MM.1S (cell line): Measurements from ENCODE around the gene CYTH3.
"Not testable (repeated sequence)": the region's sequence is repeated elsewhere in the genome, so short reads cannot be mapped to it uniquely, and the experiment has no call there.

Experiments used
- DNase-seq: peaks from one replicate; pipeline ENCODE4 v3.0.0-alpha.2; 2015
- H2AFZ ChIP-seq: fragments of 300-600 bp; sonication (generic); 2 replicates; pipeline ENCODE4 v1.6.0; 2016; ENCODE audit warnings: antibody characterized with exemption, low read length
- H3F3A ChIP-seq: fragments of 300-600 bp; sonication (generic); 2 replicates; pipeline ENCODE4 v1.6.1; 2016; ENCODE audit warnings: mild to moderate bottlenecking, antibody characterized with exemption, low read length, moderate library complexity, mixed read lengths; ENCODE audit not compliant: insufficient read depth
- H3K27ac ChIP-seq: fragments of 300-600 bp; sonication (generic); 2 replicates; pipeline ENCODE4 v1.5.1; 2016; ENCODE audit warnings: mild to moderate bottlenecking, low read length
- H3K27me3 ChIP-seq: fragments of 300-600 bp; sonication (generic); replicated peaks from 2 replicates; pipeline ENCODE4 v1.6.0; 2016; ENCODE audit warnings: low read length; ENCODE audit not compliant: insufficient read depth
- H3K36me3 ChIP-seq: fragments of 300-600 bp; sonication (generic); replicated peaks from 2 replicates; pipeline ENCODE4 v1.6.1; 2016; ENCODE audit warnings: mild to moderate bottlenecking, low read length, mixed read lengths; ENCODE audit not compliant: insufficient read depth
- H3K4me1 ChIP-seq: fragments of 300-600 bp; sonication (generic); 2 replicates; pipeline ENCODE4 v1.6.1; 2016; ENCODE audit warnings: low read length, mixed read lengths
- H3K4me2 ChIP-seq: fragments of 300-600 bp; sonication (generic); 2 replicates; pipeline ENCODE4 v1.6.0; 2016; ENCODE audit warnings: low read depth, low read length
- H3K4me3 ChIP-seq: fragments of 300-600 bp; sonication (generic); 2 replicates; pipeline ENCODE4 v1.5.1; 2016; ENCODE audit warnings: low read length, mixed read lengths
- H3K79me2 ChIP-seq: fragments of 300-600 bp; sonication (generic); 2 replicates; pipeline ENCODE4 v1.6.1; 2016; ENCODE audit warnings: mixed run types, low read length, mixed read lengths
- H3K9ac ChIP-seq: fragments of 300-600 bp; sonication (generic); 2 replicates; pipeline ENCODE4 v1.6.1; 2016; ENCODE audit warnings: low read length, mixed read lengths
- H3K9me2 ChIP-seq: fragments of 300-600 bp; sonication (generic); replicated peaks from 2 replicates; pipeline ENCODE4 v1.6.1; 2016; ENCODE audit warnings: mild to moderate bottlenecking, low read length, mixed read lengths; ENCODE audit not compliant: insufficient read depth
- H3K9me3 ChIP-seq: fragments of 300-600 bp; sonication (generic); replicated peaks from 2 replicates; pipeline ENCODE4 v1.6.1; 2016; ENCODE audit warnings: mild to moderate bottlenecking, low read length, mixed read lengths; ENCODE audit not compliant: insufficient read depth
- H4K20me1 ChIP-seq: fragments of 300-600 bp; sonication (generic); 2 replicates; pipeline ENCODE4 v1.6.1; 2016; ENCODE audit warnings: mild to moderate bottlenecking, low read length, moderate library complexity, mixed read lengths; ENCODE audit not compliant: insufficient read depth
- CTCF ChIP-seq: fragments of 300-600 bp; sonication (generic); IDR thresholded peaks from 2 replicates; pipeline ENCODE4 v1.5.1; 2016; ENCODE audit warnings: antibody characterized with exemption, low read length, mixed read lengths
- EZH2 ChIP-seq: fragments of 300-600 bp; sonication (generic); optimal IDR thresholded peaks from 2 replicates; pipeline ENCODE3; 2017; ENCODE audit warnings: low read depth, mild to moderate bottlenecking, antibody characterized with exemption, low read length, mixed read lengths
- EZH2phosphoT487 ChIP-seq: fragments of 300-600 bp; sonication (generic); IDR thresholded peaks from 2 replicates; pipeline ENCODE4 v1.6.1; 2018; ENCODE audit warnings: antibody characterized with exemption, low read length

CYTH3 gene

GRCh38 chr7:6227294-6227846, 45.1 kb downstream of the CYTH3 start:
- no peak overlapping the region for H2AFZ ChIP-seq
- H3K36me3 ChIP-seq, result no peaks in the 10 kb centered on the region
- no peak overlapping the region for H3K4me3 ChIP-seq
- TF ChIP-seq EZH2 (no peak), CTCF (no peak), EZH2phosphoT487 (no peak)
- no peaks in the 10 kb centered on the region; the same call in 1 of the 2 replicates for H3K4me1 ChIP-seq
- H3K9me2 ChIP-seq, result no peaks in the 10 kb centered on the region
- no peak overlapping the region for H3K9ac ChIP-seq
- no peak overlapping the region for H3K4me2 ChIP-seq
- no peaks in the 10 kb centered on the region for H4K20me1 ChIP-seq
- no peaks in the 10 kb centered on the region for H3F3A ChIP-seq
- no peak for DNase-seq
- H3K27me3 ChIP-seq, result no peaks in the 10 kb centered on the region
- no peak overlapping the region for H3K27ac ChIP-seq
- H3K79me2 ChIP-seq, result peaks cover 49% of the 10 kb centered on the region
- H3K9me3 ChIP-seq, result no peaks in the 10 kb centered on the region

- Histone ChIP-seq H3K9ac (no peak overlapping the region), H4K20me1 (no peaks in the 10 kb centered on the region), H3K4me1 (no peaks in the 10 kb centered on the region; the same call in 1 of the 2 replicates), H2AFZ (no peak overlapping the region), H3K4me2 (no peak overlapping the region), H3K9me2 (no peaks in the 10 kb centered on the region), H3K79me2 (peaks cover 49% of the 10 kb centered on the region), H3K27ac (no peak overlapping the region), H3K4me3 (no peak overlapping the region), H3F3A (no peaks in the 10 kb centered on the region), H3K9me3 (no peaks in the 10 kb centered on the region), H3K27me3 (no peaks in the 10 kb centered on the region), H3K36me3 (no peaks in the 10 kb centered on the region)
- no peak for DNase-seq
- TF ChIP-seq CTCF (no peak), EZH2phosphoT487 (no peak), EZH2 (no peak)
Observed at GRCh38 chr7:6226194-6226799, 46.1 kb downstream of the CYTH3 start.

- H3K4me1 ChIP-seq, DNase-seq, H3K27ac ChIP-seq, H3K36me3 ChIP-seq, H3K9me3 ChIP-seq, H3K9me2 ChIP-seq, H3K27me3 ChIP-seq, H4K20me1 ChIP-seq, H2AFZ ChIP-seq, H3K4me3 ChIP-seq, H3K9ac ChIP-seq, H3K4me2 ChIP-seq, H3F3A ChIP-seq: not testable (repeated sequence)
- peaks cover 40% of the 10 kb centered on the region for H3K79me2 ChIP-seq
Observed at GRCh38 chr7:6223411-6223810, 49.0 kb downstream of the CYTH3 start.

GRCh38 chr7:6223010-6223409, 49.4 kb downstream of the CYTH3 start:
- H3K79me2 ChIP-seq, result peaks cover 44% of the 10 kb centered on the region
- not testable (repeated sequence) for H3F3A ChIP-seq, H3K4me2 ChIP-seq, H3K4me3 ChIP-seq, H3K9me3 ChIP-seq, H3K27ac ChIP-seq, DNase-seq, H3K9ac ChIP-seq, H3K9me2 ChIP-seq, H2AFZ ChIP-seq, H3K4me1 ChIP-seq, H4K20me1 ChIP-seq, H3K36me3 ChIP-seq, H3K27me3 ChIP-seq
